ENCODE results near the gene CELF4.

GRCh38 chr18:37287601-37288000, 278.0 kb downstream of the CELF4 start:
- TF ChIP-seq POLR2AphosphoS5 (IDR thresholded peaks at IDR 0.05; ENCODE audit: low read depth, low read length) (no peak), CTCF (IDR thresholded peaks at IDR 0.05) (no peak), SIN3A (IDR thresholded peaks at IDR 0.05; ENCODE audit: borderline replicate concordance, insufficient read depth, low read depth, low read length) (no peak), REST (IDR thresholded peaks at IDR 0.05; ENCODE audit: insufficient read depth in 1 of 2, low read depth in 2 of 2, low read length in 1 of 2) (no peak)
